ENCODE measurements around the gene KRT25.

The KRT25 gene

GRCh38 chr17:40791787-40792436, 36.8 kb upstream of the KRT25 start:
- DNase-seq (ENCODE audit: insufficient read length, low spot score): no peak
- TF ChIP-seq SPI1 (IDR thresholded peaks at IDR 0.05; ENCODE audit: low read depth, low read length) (no peak), POLR2A (IDR thresholded peaks at IDR 0.05; ENCODE audit: low read depth, low read length) (no peak), POU2F2 (IDR thresholded peaks at IDR 0.05; ENCODE audit: low read depth, low read length) (no peak), PAX5 (IDR thresholded peaks at IDR 0.05; ENCODE audit: insufficient read depth, low read length, severe bottlenecking) (no peak), TAF1 (IDR thresholded peaks at IDR 0.05; ENCODE audit: low read depth, low read length) (no peak), POLR2AphosphoS5 (IDR thresholded peaks at IDR 0.05; ENCODE audit: low read depth, low read length) (no peak)
- no peak for FAIRE-seq

- FAIRE-seq (no peak), DNase-seq (ENCODE audit: insufficient read length, low spot score) (no peak)
- TF ChIP-seq SPI1 (IDR thresholded peaks at IDR 0.05; ENCODE audit: low read depth, low read length): no peak
- no peak for TF ChIP-seq POU2F2 (IDR thresholded peaks at IDR 0.05; ENCODE audit: low read depth, low read length)
- TF ChIP-seq POLR2A (IDR thresholded peaks at IDR 0.05; ENCODE audit: low read depth, low read length): no peak
- TF ChIP-seq PAX5 (IDR thresholded peaks at IDR 0.05; ENCODE audit: insufficient read depth, low read length, severe bottlenecking): no peak
- no peak for TF ChIP-seq POLR2AphosphoS5 (IDR thresholded peaks at IDR 0.05; ENCODE audit: low read depth, low read length)
- TF ChIP-seq TAF1 (IDR thresholded peaks at IDR 0.05; ENCODE audit: low read depth, low read length): no peak
Observed at GRCh38 chr17:40791111-40791510, 36.0 kb upstream of the KRT25 start.

GRCh38 chr17:40782450-40782849, 27.3 kb upstream of the KRT25 start, which contains the start of gene KRT27:
TSS of gene KRT27 (minus strand) at chr17:40782550. CDS start at chr17:40782493, 57 bp downstream.
- TF ChIP-seq POU2F2 (IDR thresholded peaks at IDR 0.05; ENCODE audit: low read depth, low read length) (no peak), POLR2A (IDR thresholded peaks at IDR 0.05; ENCODE audit: low read depth, low read length) (no peak), POLR2AphosphoS5 (IDR thresholded peaks at IDR 0.05; ENCODE audit: low read depth, low read length) (no peak), TAF1 (IDR thresholded peaks at IDR 0.05; ENCODE audit: low read depth, low read length) (no peak), PAX5 (IDR thresholded peaks at IDR 0.05; ENCODE audit: insufficient read depth, low read length, severe bottlenecking) (no peak), SPI1 (IDR thresholded peaks at IDR 0.05; ENCODE audit: low read depth, low read length) (no peak)
- DNase-seq (ENCODE audit: insufficient read length, low spot score) (no peak), FAIRE-seq (no peak)

GRCh38 chr17:40779181-40779909, 24.2 kb upstream of the KRT25 start:
- no peak for TF ChIP-seq POLR2A (IDR thresholded peaks at IDR 0.05; ENCODE audit: low read depth, low read length)
- TF ChIP-seq SPI1 (IDR thresholded peaks at IDR 0.05; ENCODE audit: low read depth, low read length): no peak
- no peak for TF ChIP-seq TAF1 (IDR thresholded peaks at IDR 0.05; ENCODE audit: low read depth, low read length)
- TF ChIP-seq POLR2AphosphoS5 (IDR thresholded peaks at IDR 0.05; ENCODE audit: low read depth, low read length): no peak
- TF ChIP-seq POU2F2 (IDR thresholded peaks at IDR 0.05; ENCODE audit: low read depth, low read length): no peak
- no peak for TF ChIP-seq PAX5 (IDR thresholded peaks at IDR 0.05; ENCODE audit: insufficient read depth, low read length, severe bottlenecking)
- FAIRE-seq (no peak), DNase-seq (ENCODE audit: insufficient read length, low spot score) (no peak)

GRCh38 chr17:40778461-40778860, 23.3 kb upstream of the KRT25 start:
- TF ChIP-seq PAX5 (IDR thresholded peaks at IDR 0.05; ENCODE audit: insufficient read depth, low read length, severe bottlenecking): no peak
- no peak for TF ChIP-seq POU2F2 (IDR thresholded peaks at IDR 0.05; ENCODE audit: low read depth, low read length)
- TF ChIP-seq POLR2A (IDR thresholded peaks at IDR 0.05; ENCODE audit: low read depth, low read length): no peak
- TF ChIP-seq TAF1 (IDR thresholded peaks at IDR 0.05; ENCODE audit: low read depth, low read length): no peak
- no peak for TF ChIP-seq POLR2AphosphoS5 (IDR thresholded peaks at IDR 0.05; ENCODE audit: low read depth, low read length)
- TF ChIP-seq SPI1 (IDR thresholded peaks at IDR 0.05; ENCODE audit: low read depth, low read length): no peak
- DNase-seq (ENCODE audit: insufficient read length, low spot score) (no peak), FAIRE-seq (no peak)

- TF ChIP-seq SPI1 (IDR thresholded peaks at IDR 0.05; ENCODE audit: low read depth, low read length) (no peak), POU2F2 (IDR thresholded peaks at IDR 0.05; ENCODE audit: low read depth, low read length) (no peak), PAX5 (IDR thresholded peaks at IDR 0.05; ENCODE audit: insufficient read depth, low read length, severe bottlenecking) (no peak), POLR2A (IDR thresholded peaks at IDR 0.05; ENCODE audit: low read depth, low read length) (no peak), POLR2AphosphoS5 (IDR thresholded peaks at IDR 0.05; ENCODE audit: low read depth, low read length) (no peak), TAF1 (IDR thresholded peaks at IDR 0.05; ENCODE audit: low read depth, low read length) (no peak)
- FAIRE-seq (no peak), DNase-seq (ENCODE audit: insufficient read length, low spot score) (no peak)
Observed at GRCh38 chr17:40777971-40778370, 22.8 kb upstream of the KRT25 start.

GRCh38 chr17:40777459-40777858, 22.3 kb upstream of the KRT25 start:
- no peak for FAIRE-seq
- DNase-seq (ENCODE audit: insufficient read length, low spot score): no peak
- TF ChIP-seq POLR2AphosphoS5 (IDR thresholded peaks at IDR 0.05; ENCODE audit: low read depth, low read length): no peak
- TF ChIP-seq TAF1 (IDR thresholded peaks at IDR 0.05; ENCODE audit: low read depth, low read length): no peak
- no peak for TF ChIP-seq SPI1 (IDR thresholded peaks at IDR 0.05; ENCODE audit: low read depth, low read length)

GRCh38 chr17:40775945-40776344, 20.8 kb upstream of the KRT25 start:
- FAIRE-seq: no peak
- DNase-seq (ENCODE audit: insufficient read length, low spot score): no peak
- TF ChIP-seq PAX5 (IDR thresholded peaks at IDR 0.05; ENCODE audit: insufficient read depth, low read length, severe bottlenecking): no peak
- TF ChIP-seq POLR2AphosphoS5 (IDR thresholded peaks at IDR 0.05; ENCODE audit: low read depth, low read length): no peak
- TF ChIP-seq TAF1 (IDR thresholded peaks at IDR 0.05; ENCODE audit: low read depth, low read length): no peak
- TF ChIP-seq POU2F2 (IDR thresholded peaks at IDR 0.05; ENCODE audit: low read depth, low read length): no peak
- TF ChIP-seq SPI1 (IDR thresholded peaks at IDR 0.05; ENCODE audit: low read depth, low read length): no peak
- no peak for TF ChIP-seq POLR2A (IDR thresholded peaks at IDR 0.05; ENCODE audit: low read depth, low read length)

GRCh38 chr17:40772101-40772500, 17.0 kb upstream of the KRT25 start, which contains the start of gene KRT26:
TSS of gene KRT26 (minus strand) at chr17:40772201. CDS start at chr17:40772113, 88 bp downstream.
- no peak for FAIRE-seq

More at GRCh38 chr17:40772101-40772500, 17.0 kb upstream of the KRT25 start, which contains the start of gene KRT26:
- TF ChIP-seq POLR2A (IDR thresholded peaks at IDR 0.05; ENCODE audit: low read depth, low read length) (no peak), POLR2AphosphoS5 (IDR thresholded peaks at IDR 0.05; ENCODE audit: low read depth, low read length) (no peak), SPI1 (IDR thresholded peaks at IDR 0.05; ENCODE audit: low read depth, low read length) (no peak), TAF1 (IDR thresholded peaks at IDR 0.05; ENCODE audit: low read depth, low read length) (no peak), PAX5 (IDR thresholded peaks at IDR 0.05; ENCODE audit: insufficient read depth, low read length, severe bottlenecking) (no peak), POU2F2 (IDR thresholded peaks at IDR 0.05; ENCODE audit: low read depth, low read length) (no peak)
- no peak for DNase-seq (ENCODE audit: insufficient read length, low spot score)
